Central memory CD8-positive, alpha-beta T cell (primary cell): ENCODE data around the gene MRPL58.
A peak's percentile ranks its signal among the peaks of the same experiment; 100 is the strongest.

Source experiments
- ATAC-seq: fragments of 150-1000 bp; cut with Tn5 transposase; replicated peaks from 2 replicates; pipeline ENCODE4 v1.10.0; 2022; ENCODE audit warnings: mild to moderate bottlenecking, moderate FRiP score, moderate number of reproducible peaks; ENCODE audit not compliant: poor library complexity, severe bottlenecking; ENCODE audit errors: extremely low read depth
- DNase-seq, 2 donors: peaks; one replicate each; pipeline ENCODE4 v3.0.0; 2021; ENCODE audit warnings: low spot score in 2 of 2
- H3K27ac Mint-ChIP-seq: one replicate; pipeline ENCODE4 v1.8.0; 2022; ENCODE audit warnings: low read depth, mild to moderate bottlenecking, moderate library complexity, mixed read lengths
- H3K27me3 Mint-ChIP-seq: one replicate; pipeline ENCODE4 v1.8.0; 2022; ENCODE audit warnings: mixed read lengths
- H3K36me3 Mint-ChIP-seq: one replicate; pipeline ENCODE4 v1.8.0; 2022; ENCODE audit warnings: mild to moderate bottlenecking, moderate library complexity, mixed read lengths; ENCODE audit not compliant: insufficient read depth
- H3K4me1 Mint-ChIP-seq: one replicate; pipeline ENCODE4 v1.8.0; 2022; ENCODE audit warnings: mixed read lengths
- H3K4me3 Mint-ChIP-seq: one replicate; pipeline ENCODE4 v1.8.0; 2022; ENCODE audit warnings: mild to moderate bottlenecking, moderate library complexity, mixed read lengths
- H3K9me3 Mint-ChIP-seq: one replicate; pipeline ENCODE4 v1.8.0; 2022; ENCODE audit warnings: mixed read lengths

The MRPL58 gene

GRCh38 chr17:75064460-75064859, 52.0 kb downstream of the MRPL58 start:
- Mint-ChIP-seq H3K9me3 (no peaks in the 10 kb centered on the region), H3K27ac (no peak overlapping the region), H3K4me3 (no peak overlapping the region), H3K4me1 (peaks cover 12% of the 10 kb centered on the region), H3K27me3 (no peaks in the 10 kb centered on the region), H3K36me3 (peaks cover 23% of the 10 kb centered on the region)
- ATAC-seq (no peak), DNase-seq (no peak)

GRCh38 chr17:75064867-75065561, 52.5 kb downstream of the MRPL58 start:
- ATAC-seq: no peak
- Mint-ChIP-seq H3K36me3 (peaks cover 20% of the 10 kb centered on the region), H3K4me1 (peaks cover 12% of the 10 kb centered on the region), H3K27me3 (no peaks in the 10 kb centered on the region), H3K4me3 (no peak overlapping the region), H3K27ac (no peak overlapping the region), H3K9me3 (no peaks in the 10 kb centered on the region)
- DNase-seq: no peak

GRCh38 chr17:75065562-75066151, 53.2 kb downstream of the MRPL58 start:
- ATAC-seq (no peak), DNase-seq (no peak)
- peaks cover 18% of the 10 kb centered on the region for H3K36me3 Mint-ChIP-seq
- H3K9me3 Mint-ChIP-seq: no peaks in the 10 kb centered on the region
- no peak overlapping the region for H3K27ac Mint-ChIP-seq
- no peak overlapping the region for H3K4me3 Mint-ChIP-seq
- H3K27me3 Mint-ChIP-seq: no peaks in the 10 kb centered on the region
- peaks cover 12% of the 10 kb centered on the region for H3K4me1 Mint-ChIP-seq

GRCh38 chr17:75067856-75068255, 55.4 kb downstream of the MRPL58 start:
- Mint-ChIP-seq H3K4me1 (peaks cover 12% of the 10 kb centered on the region), H3K4me3 (no peak overlapping the region), H3K27me3 (no peaks in the 10 kb centered on the region), H3K27ac (peak overlapping the region; percentile 44), H3K36me3 (peaks cover 3% of the 10 kb centered on the region), H3K9me3 (no peaks in the 10 kb centered on the region)
- peak; percentile 46 for ATAC-seq
- DNase-seq: no peak

GRCh38 chr17:75068750-75069149, 56.3 kb downstream of the MRPL58 start:
- Mint-ChIP-seq H3K4me1 (peaks cover 12% of the 10 kb centered on the region), H3K27ac (no peak overlapping the region), H3K27me3 (no peaks in the 10 kb centered on the region), H3K36me3 (peaks cover 2% of the 10 kb centered on the region), H3K9me3 (no peaks in the 10 kb centered on the region), H3K4me3 (no peak overlapping the region)
- no peak for DNase-seq
- ATAC-seq: no peak

GRCh38 chr17:75069783-75070182, 57.3 kb downstream of the MRPL58 start:
- ATAC-seq: peak; percentile 32
- Mint-ChIP-seq H3K4me3 (no peak overlapping the region), H3K27ac (no peak overlapping the region), H3K27me3 (no peaks in the 10 kb centered on the region), H3K4me1 (peaks cover 12% of the 10 kb centered on the region), H3K9me3 (no peaks in the 10 kb centered on the region), H3K36me3 (peaks cover 3% of the 10 kb centered on the region)
- no peak for DNase-seq
